GM06990 (cell line): Measurements from ENCODE around the gene APC2.
"Not testable (repeated sequence)": the region's sequence is repeated elsewhere in the genome, so short reads cannot be mapped to it uniquely, and the experiment has no call there.

Source experiments
- DNase-seq: peaks from one replicate; pipeline ENCODE4 v3.0.0-alpha.2; 2011; ENCODE audit not compliant: insufficient read length; ENCODE audit errors: extremely low read depth
- H3K27me3 ChIP-seq: replicated peaks from 2 replicates; pipeline ENCODE4 v1.6.0; 2011; ENCODE audit warnings: low read length; ENCODE audit not compliant: control insufficient read depth, insufficient read depth
- H3K36me3 ChIP-seq: 2 replicates; pipeline ENCODE4 v1.5.1; 2011; ENCODE audit warnings: low read length; ENCODE audit not compliant: control insufficient read depth, insufficient read depth
- H3K4me3 ChIP-seq: replicated peaks from 2 replicates; pipeline ENCODE4 v1.5.1; 2011; ENCODE audit warnings: low read depth, mild to moderate bottlenecking, control low read depth, low read length
- CTCF ChIP-seq: IDR thresholded peaks from 2 replicates; pipeline ENCODE4 v1.5.1; 2011; ENCODE audit warnings: low read length, control low read depth, mild to moderate bottlenecking, inconsistent platforms; ENCODE audit not compliant: insufficient read depth, poor library complexity, severe bottlenecking

Gene APC2

GRCh38 chr19:1475751-1476437 is 26.0 kb downstream of the APC2 start:
- TF ChIP-seq CTCF, result no peak
- no peak overlapping the region for H3K4me3 ChIP-seq

GRCh38 chr19:1477056-1477455 is 27.1 kb downstream of the APC2 start:
- H3K4me3 ChIP-seq, DNase-seq, H3K27me3 ChIP-seq, H3K36me3 ChIP-seq: not testable (repeated sequence)

More at GRCh38 chr19:1475751-1476437, 26.0 kb downstream of the APC2 start:
- no peaks in the 10 kb centered on the region; the same call in 1 of the 2 replicates for H3K27me3 ChIP-seq
- no peak for DNase-seq
- peaks cover 9% of the 10 kb centered on the region for H3K36me3 ChIP-seq

- H3K27me3 ChIP-seq, result no peaks in the 10 kb centered on the region
- peaks cover 9% of the 10 kb centered on the region for H3K36me3 ChIP-seq
- peak; percentile 96 for DNase-seq
- TF ChIP-seq CTCF, result no peak
- peak within 1 kb of the TSS; percentile 89 for H3K4me3 ChIP-seq
Observed at GRCh38 chr19:1478934-1479707, 29.2 kb downstream of the APC2 start, which contains the start of gene C19orf25. C19orf25 (minus strand) TSS chr19:1479215; CDS start chr19:1478903, 312 bp downstream.

GRCh38 chr19:1481224-1481892 is 31.4 kb downstream of the APC2 start:
- no peak overlapping the region for H3K4me3 ChIP-seq

GRCh38 chr19:1481893-1482360 is 32.0 kb downstream of the APC2 start:
- no peak overlapping the region for H3K4me3 ChIP-seq
- no peaks in the 10 kb centered on the region for H3K27me3 ChIP-seq
- peak; percentile 18 for DNase-seq
- TF ChIP-seq CTCF, result no peak
- H3K36me3 ChIP-seq, result no peaks in the 10 kb centered on the region

More at GRCh38 chr19:1481224-1481892, 31.4 kb downstream of the APC2 start:
- Histone ChIP-seq H3K27me3 (no peaks in the 10 kb centered on the region), H3K36me3 (no peaks in the 10 kb centered on the region)
- TF ChIP-seq CTCF, result no peak
- DNase-seq, result no peak
